ENCODE results near the gene SFRP5. TPM values are rescaled to one million over a fixed set of nuclear protein-coding genes. Genes with fewer than 3 reads are reported as not detected.

Gene SFRP5
- total RNA-seq, 2 donors from 2014 or later, result 0.41 to 1.8 TPM

DNA sequence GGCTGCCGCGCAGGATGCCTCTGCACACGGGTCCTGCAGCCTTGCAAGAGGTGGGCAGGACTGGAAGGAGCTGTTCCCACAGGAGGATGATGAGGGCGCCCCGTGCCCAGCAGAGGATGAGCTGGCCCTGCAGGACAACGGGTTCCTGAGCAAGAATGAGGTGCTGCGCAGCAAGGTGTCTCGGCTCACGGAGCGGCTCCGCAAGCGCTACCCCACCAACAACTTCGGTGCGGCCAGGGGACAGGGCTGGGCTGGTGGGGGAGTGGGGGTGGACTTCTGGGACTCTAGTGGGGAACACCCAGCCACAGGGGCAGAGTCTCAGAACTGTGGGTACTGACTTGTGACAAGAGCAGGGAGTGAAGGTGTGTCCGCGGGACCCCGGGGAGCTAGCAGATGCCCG lies 18.8 kb downstream of the SFRP5 start:
- no peak for ATAC-seq (ENCODE audit: insufficient number of reproducible peaks, low FRiP score, low read depth)

DNA sequence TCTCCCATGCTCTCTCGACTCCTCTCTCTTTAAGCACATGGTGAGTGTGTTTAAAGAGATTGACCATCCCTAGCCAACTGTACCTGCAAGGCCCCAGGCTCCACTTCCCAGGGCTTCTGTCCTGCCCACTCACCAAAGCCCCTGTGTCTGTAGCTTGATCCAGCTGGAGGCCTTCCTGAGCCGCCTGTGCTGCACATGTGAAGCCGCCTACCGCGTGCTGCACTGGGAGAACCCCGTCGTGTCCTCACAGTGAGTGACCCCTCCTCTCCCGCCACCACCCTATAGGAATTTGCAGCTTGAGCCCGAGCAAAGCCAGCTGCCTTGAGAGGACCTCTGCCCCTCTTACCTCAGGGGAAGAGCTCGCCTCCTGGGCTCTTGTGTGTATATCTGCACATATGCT lies 23.7 kb downstream of the SFRP5 start:
- peaks cover 61% of the 10 kb centered on the region for H3K36me3 ChIP-seq
- no peaks in the 10 kb centered on the region for H3K27me3 ChIP-seq (replicated peaks; ENCODE audit: insufficient read depth)
- DNase-seq (ENCODE audit: low spot score) (no peak), ATAC-seq (ENCODE audit: insufficient number of reproducible peaks, low FRiP score, low read depth) (no peak)
- TF ChIP-seq, protein P1, sequence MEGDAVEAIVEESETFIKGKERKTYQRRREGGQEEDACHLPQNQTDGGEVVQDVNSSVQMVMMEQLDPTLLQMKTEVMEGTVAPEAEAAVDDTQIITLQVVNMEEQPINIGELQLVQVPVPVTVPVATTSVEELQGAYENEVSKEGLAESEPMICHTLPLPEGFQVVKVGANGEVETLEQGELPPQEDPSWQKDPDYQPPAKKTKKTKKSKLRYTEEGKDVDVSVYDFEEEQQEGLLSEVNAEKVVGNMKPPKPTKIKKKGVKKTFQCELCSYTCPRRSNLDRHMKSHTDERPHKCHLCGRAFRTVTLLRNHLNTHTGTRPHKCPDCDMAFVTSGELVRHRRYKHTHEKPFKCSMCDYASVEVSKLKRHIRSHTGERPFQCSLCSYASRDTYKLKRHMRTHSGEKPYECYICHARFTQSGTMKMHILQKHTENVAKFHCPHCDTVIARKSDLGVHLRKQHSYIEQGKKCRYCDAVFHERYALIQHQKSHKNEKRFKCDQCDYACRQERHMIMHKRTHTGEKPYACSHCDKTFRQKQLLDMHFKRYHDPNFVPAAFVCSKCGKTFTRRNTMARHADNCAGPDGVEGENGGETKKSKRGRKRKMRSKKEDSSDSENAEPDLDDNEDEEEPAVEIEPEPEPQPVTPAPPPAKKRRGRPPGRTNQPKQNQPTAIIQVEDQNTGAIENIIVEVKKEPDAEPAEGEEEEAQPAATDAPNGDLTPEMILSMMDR (IDR thresholded peaks at IDR 0.05), result no peak
- H3K4me1 ChIP-seq (ENCODE audit: control insufficient read depth in 1 of 2, low read depth in 2 of 2), result no peaks in the 10 kb centered on the region
- no peak overlapping the region for H3K27ac ChIP-seq
- no peak overlapping the region for H3K4me3 ChIP-seq
- H3K9me3 ChIP-seq, result no peaks in the 10 kb centered on the region

More for the DNA sequence above, 18.8 kb downstream of the SFRP5 start:
- H3K27ac ChIP-seq, result no peak overlapping the region
- no peak overlapping the region for H3K4me3 ChIP-seq
- DNase-seq (ENCODE audit: low spot score), result no peak
- peaks cover 84% of the 10 kb centered on the region for H3K36me3 ChIP-seq
- H3K9me3 ChIP-seq, result no peaks in the 10 kb centered on the region
- no peaks in the 10 kb centered on the region for H3K27me3 ChIP-seq (replicated peaks; ENCODE audit: insufficient read depth)
- TF ChIP-seq, protein P1 (IDR thresholded peaks at IDR 0.05), result no peak
- no peaks in the 10 kb centered on the region for H3K4me1 ChIP-seq (ENCODE audit: control insufficient read depth in 1 of 2, low read depth in 2 of 2)

DNA sequence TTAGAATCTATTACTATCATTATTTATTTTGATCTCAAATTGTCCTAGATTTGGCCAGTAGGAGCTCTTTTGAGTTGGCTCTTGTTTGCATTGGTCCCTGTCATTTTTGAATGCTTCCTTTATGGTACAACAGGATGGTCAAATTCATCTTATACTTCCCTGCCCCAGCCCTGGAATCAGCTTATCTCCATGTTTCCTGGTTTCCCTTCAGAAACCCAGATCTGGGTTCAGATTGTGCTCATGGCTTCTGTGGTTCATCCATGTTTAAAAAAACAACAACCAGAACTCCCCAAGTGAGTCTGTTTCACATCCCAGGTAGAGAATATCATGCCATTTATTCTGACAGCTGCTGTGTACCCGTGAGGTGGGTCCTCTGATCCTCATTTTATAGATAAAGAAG lies 24.2 kb downstream of the SFRP5 start:
- Histone ChIP-seq H3K36me3 (peaks cover 60% of the 10 kb centered on the region), H3K27ac (no peak overlapping the region), H3K9me3 (no peaks in the 10 kb centered on the region), H3K4me3 (no peak overlapping the region), H3K4me1 (ENCODE audit: control insufficient read depth in 1 of 2, low read depth in 2 of 2) (no peaks in the 10 kb centered on the region), H3K27me3 (replicated peaks; ENCODE audit: insufficient read depth) (no peaks in the 10 kb centered on the region)
- TF ChIP-seq, protein P1 (IDR thresholded peaks at IDR 0.05), result no peak
- no peak for DNase-seq (ENCODE audit: low spot score)
- no peak for ATAC-seq (ENCODE audit: insufficient number of reproducible peaks, low FRiP score, low read depth)

DNA sequence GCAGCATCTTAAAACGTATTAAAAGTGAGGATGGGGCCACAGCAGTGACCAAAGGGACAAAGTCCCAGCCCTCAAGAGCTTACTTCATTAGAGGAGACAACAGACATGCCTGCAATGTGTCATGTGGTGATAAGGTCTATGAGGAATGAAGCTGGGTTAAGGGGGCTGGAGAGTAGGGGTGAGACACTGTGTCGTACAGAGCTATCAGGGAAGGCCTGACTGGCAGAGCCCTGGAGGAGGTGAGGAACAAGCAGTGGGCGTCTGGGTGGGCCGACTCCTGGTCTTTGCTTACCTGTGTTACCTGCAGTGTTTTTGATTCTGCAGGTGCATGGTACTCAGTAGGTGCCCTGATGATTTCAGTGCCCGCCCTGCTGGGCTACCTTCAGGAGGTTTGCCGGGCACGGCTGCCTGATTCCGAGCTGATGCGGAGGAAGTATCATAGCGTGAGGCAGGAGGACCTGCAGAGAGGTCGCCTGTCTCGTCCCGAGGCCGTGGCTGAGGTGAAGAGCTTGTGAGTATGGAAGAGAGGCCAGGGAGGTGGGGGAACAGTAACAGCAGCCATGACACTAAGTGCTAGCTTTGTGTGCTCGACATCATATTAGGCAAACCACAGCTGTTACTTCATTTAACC lies 27.3 kb downstream of the SFRP5 start:
- TF ChIP-seq, protein P1 (IDR thresholded peaks at IDR 0.05), result no peak
- ATAC-seq (ENCODE audit: insufficient number of reproducible peaks, low FRiP score, low read depth) (no peak), DNase-seq (ENCODE audit: low spot score) (no peak)
- Histone ChIP-seq H3K4me3 (no peak overlapping the region), H3K27me3 (replicated peaks; ENCODE audit: insufficient read depth) (no peaks in the 10 kb centered on the region), H3K9me3 (no peaks in the 10 kb centered on the region), H3K36me3 (peaks cover 32% of the 10 kb centered on the region), H3K27ac (no peak overlapping the region), H3K4me1 (ENCODE audit: control insufficient read depth in 1 of 2, low read depth in 2 of 2) (peaks cover 0 to 4% of the 10 kb centered on the region in 2 donors)

DNA sequence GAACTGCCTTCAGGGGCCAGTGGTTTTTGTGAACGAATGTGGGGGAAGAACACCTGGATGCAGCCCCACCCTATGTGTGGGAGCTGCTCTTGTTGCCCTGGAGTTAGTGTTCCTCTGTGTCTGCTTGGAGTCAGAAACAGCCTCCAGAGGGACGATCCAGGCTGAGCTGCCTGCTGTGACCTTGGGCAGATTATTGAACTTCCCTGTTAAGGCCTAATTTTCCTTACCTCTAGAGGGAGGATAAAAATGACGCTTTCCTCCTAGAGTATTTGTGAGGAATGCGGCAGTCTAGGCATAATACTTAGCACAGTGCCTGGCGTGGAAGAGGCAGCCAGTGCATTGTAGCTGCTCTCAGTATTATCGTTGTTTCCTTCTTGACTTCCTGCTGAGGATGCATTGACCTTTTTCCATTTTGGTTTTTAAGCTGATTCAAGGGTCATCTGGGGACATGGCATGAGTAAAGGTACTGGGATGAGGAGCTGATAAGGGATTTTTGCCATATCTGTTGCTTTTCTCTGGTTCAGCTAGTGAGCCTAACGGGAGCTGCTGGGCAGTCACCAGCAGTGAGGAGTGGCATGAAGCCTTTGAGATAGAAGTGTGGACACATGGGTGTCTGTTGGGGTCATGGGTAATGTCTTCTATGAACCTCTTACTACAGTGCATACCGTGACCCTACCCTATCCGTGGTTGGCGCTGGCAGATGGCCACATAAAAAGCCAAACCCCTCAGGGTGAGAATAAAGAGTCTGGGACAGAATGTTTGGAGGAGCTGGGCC lies 28.4 kb downstream of the SFRP5 start:
- DNase-seq (ENCODE audit: low spot score), result no peak
- no peak for ATAC-seq (ENCODE audit: insufficient number of reproducible peaks, low FRiP score, low read depth)
- TF ChIP-seq, protein P1 (IDR thresholded peaks at IDR 0.05), result no peak

More for the DNA sequence above, 28.4 kb downstream of the SFRP5 start:
- Histone ChIP-seq H3K36me3 (peaks cover 27% of the 10 kb centered on the region), H3K4me1 (ENCODE audit: control insufficient read depth in 1 of 2, low read depth in 2 of 2) (peaks cover 4 to 12% of the 10 kb centered on the region in 2 donors), H3K27me3 (replicated peaks; ENCODE audit: insufficient read depth) (no peaks in the 10 kb centered on the region), H3K4me3 (no peak overlapping the region), H3K9me3 (no peaks in the 10 kb centered on the region), H3K27ac (no peak overlapping the region)
